Motor neuron (in vitro differentiated cells): Measurements from ENCODE around the gene ISL1. TPM values are rescaled to one million over a fixed set of nuclear protein-coding genes. Genes with fewer than 3 reads are reported as not detected.

Experiments
- ATAC-seq, 8 experiments: fragments of 200-7000 bp; cut with Tn5 transposase; replicated peaks in 6 of 8; 2 replicates each; pipeline ENCODE4 v1.8.0; 2021; ENCODE audit warnings: mild to moderate bottlenecking in 8 of 8, moderate library complexity in 8 of 8
- H3K27ac ChIP-seq, 2 donors: fragments of 250-450 bp; sonication (Bioruptor Pico); 2 replicates each; pipeline ENCODE4 v1.9.0; 2021; ENCODE audit warnings: antibody characterized with exemption in 2 of 2, mild to moderate bottlenecking in 2 of 2, moderate library complexity in 1 of 2
- H3K4me1 ChIP-seq, 2 donors: fragments of 250-450 bp; sonication (Bioruptor Pico); replicated peaks in 1 of 2; 2 replicates each; pipeline ENCODE4 v1.6.1; 2021; ENCODE audit warnings: antibody characterized with exemption in 2 of 2, mild to moderate bottlenecking in 2 of 2, moderate library complexity in 1 of 2
- H3K4me3 ChIP-seq, 5 donors: fragments of 250-450 bp; sonication (Bioruptor Pico); 2 replicates each; pipeline ENCODE4 v1.9.0; 2021; ENCODE audit warnings: antibody characterized with exemption in 5 of 5, mild to moderate bottlenecking in 5 of 5, moderate library complexity in 4 of 5
- WGBS, 10 experiments: fragments of 450-650 bp; shearing (Covaris generic); methylation state at CpG; one replicate each; pipeline ENCODE4 v1.0.0; 2022; 5-methylcytosine and 5-hydroxymethylcytosine counted together
- in situ Hi-C, 9 experiments: fragments of 400-800 bp; cut with MboI; loops; one replicate each; pipeline ENCODE4 v1.15.0; 2021; ENCODE audit warnings: low sequenced_read_pairs in 9 of 9, low pct_unique_long_range_greater_than_20kb in 2 of 9; ENCODE audit not compliant: unreplicated experiment in 9 of 9
- total RNA-seq, 8 experiments: library from RNA; unstranded; fragments of 300-600 nt; gene quantifications; 2 replicates each; pipeline versions ENCODE4 v1.2.3 to v1.2.4, GENCODE V29; 2022

The ISL1 gene
- total RNA-seq, 8 experiments from 2014 or later = 0.49 to 41.6 (median 10.3) TPM; not detected in 1

DNA sequence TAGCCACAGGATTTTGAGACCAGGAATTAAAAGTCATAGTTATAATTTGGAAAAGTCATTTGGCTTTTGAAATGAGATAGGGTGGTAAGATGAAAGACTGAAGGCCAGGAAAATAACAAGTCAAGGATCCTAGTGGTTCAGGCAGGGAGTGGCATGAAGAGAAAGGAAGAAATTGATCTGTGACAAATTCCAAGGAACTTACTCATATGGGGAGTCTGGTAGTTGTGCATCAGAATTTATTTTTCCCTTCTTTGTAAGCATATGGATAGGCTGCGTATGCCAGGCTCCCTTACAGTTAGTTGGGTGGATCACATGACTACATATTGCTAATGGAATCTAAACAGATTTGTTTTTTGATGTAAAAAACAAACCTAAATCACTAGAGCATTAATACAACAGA, 21.0 kb downstream of the ISL1 start:
- no peak overlapping the region for H3K4me3 ChIP-seq
- in situ Hi-C loops = no loop called here
- H3K27ac ChIP-seq = no peak overlapping the region
- WGBS, 10 experiments = 14 to 100% (median 62%) methylated on average over 1 of the region's 1 CpG; no CpG with 5 or more reads in 2 of the 10 experiments
- ATAC-seq = no peak
- H3K4me1 ChIP-seq = peaks cover 5% of the 10 kb centered on the region in 2 donors

DNA sequence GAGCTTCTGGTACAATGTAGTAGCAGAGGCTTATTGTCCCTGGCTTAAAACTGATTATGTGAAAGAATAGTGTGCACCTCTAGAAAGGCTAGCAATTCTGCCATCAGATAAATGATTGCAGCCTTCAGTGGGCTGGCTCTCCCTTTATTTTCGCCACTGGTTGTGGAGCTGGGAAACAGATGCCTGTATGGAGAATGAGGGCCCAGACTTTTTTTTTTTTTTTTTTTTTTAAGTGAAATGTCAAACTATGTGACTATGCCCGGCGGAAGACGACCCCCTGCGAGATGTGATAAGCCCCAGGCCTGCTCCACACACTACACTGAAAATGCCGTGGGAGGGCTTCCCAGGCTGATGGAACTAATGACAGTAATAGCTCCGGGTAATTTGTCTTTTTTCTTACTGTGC, 28.7 kb downstream of the ISL1 start:
- in situ Hi-C loops = no loop called here
- Histone ChIP-seq H3K27ac (peak overlapping the region in 1 of 2 donors; percentile 2), H3K4me3 (no peak overlapping the region), H3K4me1 (peaks cover 5 to 12% of the 10 kb centered on the region in 2 donors)
- 0 to 46% (median 35%) methylated on average over 1 to 6 of the region's 7 CpGs; no CpG with 5 or more reads in 3 of the 10 experiments for WGBS, 10 experiments
- peak in 5 of 8 experiments; percentile 53 to 88 (median 60) for ATAC-seq

DNA sequence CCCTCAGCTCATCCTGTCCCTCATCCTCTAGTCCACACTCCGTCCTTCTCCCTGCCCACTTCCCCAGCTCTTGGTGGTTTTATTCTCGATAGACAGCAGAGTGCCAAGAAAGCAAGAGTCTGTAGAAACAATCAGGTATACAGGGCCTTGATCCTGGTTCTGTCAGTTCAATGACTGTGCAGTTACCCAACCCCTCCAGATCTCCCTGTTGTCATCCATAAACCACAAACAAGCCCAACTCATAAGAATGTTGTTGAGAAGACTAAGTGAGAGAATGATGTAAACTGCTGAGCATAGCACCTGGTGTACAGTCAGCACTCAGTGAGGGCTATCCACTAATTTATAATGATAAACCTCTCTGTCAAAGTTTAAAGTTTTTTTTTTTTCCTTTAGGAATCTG, 31.3 kb downstream of the ISL1 start:
- in situ Hi-C loops = no loop called here
- Histone ChIP-seq H3K27ac (no peak overlapping the region), H3K4me1 (peaks cover 5 to 12% of the 10 kb centered on the region in 2 donors), H3K4me3 (no peak overlapping the region)
- ATAC-seq = no peak
- 83 to 100% (median 100%) methylated on average over 1 to 2 of the region's 2 CpGs; no CpG with 5 or more reads in 5 of the 10 experiments for WGBS, 10 experiments

DNA sequence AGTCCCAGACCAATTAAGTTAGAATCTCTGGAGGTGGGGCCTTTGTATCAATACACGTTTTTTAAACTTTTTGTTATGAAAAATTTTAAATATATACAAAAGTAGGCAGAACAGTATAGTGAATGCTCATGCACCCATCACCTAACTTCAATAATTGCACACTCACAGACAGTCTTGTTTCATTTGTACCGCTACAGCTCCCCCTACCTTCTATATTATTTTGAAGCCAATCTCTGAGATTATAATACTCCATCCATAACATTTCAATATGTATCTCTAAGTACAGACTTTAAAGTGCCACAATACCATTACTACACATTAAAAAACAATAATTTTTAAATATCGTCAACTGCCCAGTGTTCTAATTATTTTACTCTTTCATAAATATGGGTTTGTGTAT, 32.9 kb downstream of the ISL1 start:
- Histone ChIP-seq H3K4me3 (no peak overlapping the region), H3K4me1 (peaks cover 5 to 12% of the 10 kb centered on the region in 2 donors), H3K27ac (no peak overlapping the region)
- ATAC-seq = peak in 1 of 8 experiments; percentile 42
- in situ Hi-C loops = no loop called here
- 50 to 100% (median 81%) methylated on average over 1 to 3 of the region's 3 CpGs; no CpG with 5 or more reads in 1 of the 10 experiments for WGBS, 10 experiments

DNA sequence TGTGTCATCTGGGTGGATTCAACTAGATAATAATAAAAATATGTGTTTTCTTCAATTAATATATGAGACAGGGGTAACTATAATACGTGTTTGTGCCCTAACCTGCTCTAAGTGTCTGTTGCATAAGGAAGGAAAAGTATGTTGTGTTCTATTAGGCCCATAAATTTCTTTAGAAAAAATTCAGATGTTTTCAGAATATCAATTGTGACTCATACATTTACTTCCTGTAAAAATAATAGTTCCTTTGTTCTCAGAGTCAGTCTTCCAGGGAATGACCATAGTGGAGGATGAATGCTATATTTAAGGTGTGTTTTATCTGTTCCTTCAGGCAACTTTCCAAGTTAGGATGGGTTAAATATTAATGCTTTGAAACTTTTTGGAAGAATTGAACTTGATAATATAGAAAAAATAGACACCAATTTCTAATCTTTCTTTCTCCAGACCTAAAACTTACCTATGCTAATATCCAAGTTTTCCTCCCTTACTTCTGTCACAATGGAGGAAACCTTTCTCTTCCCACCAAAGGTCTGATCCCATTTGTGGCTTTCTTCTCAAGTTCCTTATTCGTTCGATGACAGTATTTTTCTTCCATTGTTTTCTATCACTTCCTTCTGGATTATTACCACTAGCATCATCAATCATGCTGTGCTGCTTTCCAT, 49.9 kb downstream of the ISL1 start:
- no peak for ATAC-seq
- H3K4me3 ChIP-seq = no peak overlapping the region

DNA sequence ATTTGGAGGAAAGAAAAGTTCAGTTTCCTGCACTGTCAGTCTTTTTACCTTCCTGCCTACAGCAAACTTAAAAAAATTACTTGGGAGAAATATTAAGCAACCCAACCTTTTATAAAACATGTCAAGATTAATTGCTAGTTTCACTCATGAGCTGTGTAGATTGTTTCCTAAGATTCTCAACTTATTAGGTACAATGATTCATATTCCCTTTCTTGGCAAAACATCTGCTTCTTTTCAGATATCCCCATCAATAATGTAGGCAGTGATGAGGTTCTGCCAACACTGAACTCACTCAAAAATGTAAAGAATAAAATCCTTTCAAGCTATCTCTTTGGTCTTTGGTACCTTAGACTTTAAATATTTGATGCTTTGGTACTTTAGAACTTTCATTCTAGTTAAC, 56.0 kb downstream of the ISL1 start:
- Histone ChIP-seq H3K4me1 (no peaks in the 10 kb centered on the region), H3K4me3 (no peak overlapping the region), H3K27ac (no peak overlapping the region)
- no peak for ATAC-seq
- in situ Hi-C loops = no loop called here

More for the DNA sequence above, 49.9 kb downstream of the ISL1 start:
- WGBS, 10 experiments = 0 to 100% (median 70%) methylated on average over 1 to 3 of the region's 3 CpGs
- in situ Hi-C loops = no loop called here
- Histone ChIP-seq H3K27ac (no peak overlapping the region), H3K4me1 (no peaks in the 10 kb centered on the region)
